OCI-M2 (cell line): ENCODE results near the gene CABP4.

Experiments
- DNase-seq: peaks from one replicate; lab custom pipeline; 2025; ENCODE audit not compliant: unreplicated experiment; lab: John Stamatoyannopoulos, UW

The CABP4 gene

DNA sequence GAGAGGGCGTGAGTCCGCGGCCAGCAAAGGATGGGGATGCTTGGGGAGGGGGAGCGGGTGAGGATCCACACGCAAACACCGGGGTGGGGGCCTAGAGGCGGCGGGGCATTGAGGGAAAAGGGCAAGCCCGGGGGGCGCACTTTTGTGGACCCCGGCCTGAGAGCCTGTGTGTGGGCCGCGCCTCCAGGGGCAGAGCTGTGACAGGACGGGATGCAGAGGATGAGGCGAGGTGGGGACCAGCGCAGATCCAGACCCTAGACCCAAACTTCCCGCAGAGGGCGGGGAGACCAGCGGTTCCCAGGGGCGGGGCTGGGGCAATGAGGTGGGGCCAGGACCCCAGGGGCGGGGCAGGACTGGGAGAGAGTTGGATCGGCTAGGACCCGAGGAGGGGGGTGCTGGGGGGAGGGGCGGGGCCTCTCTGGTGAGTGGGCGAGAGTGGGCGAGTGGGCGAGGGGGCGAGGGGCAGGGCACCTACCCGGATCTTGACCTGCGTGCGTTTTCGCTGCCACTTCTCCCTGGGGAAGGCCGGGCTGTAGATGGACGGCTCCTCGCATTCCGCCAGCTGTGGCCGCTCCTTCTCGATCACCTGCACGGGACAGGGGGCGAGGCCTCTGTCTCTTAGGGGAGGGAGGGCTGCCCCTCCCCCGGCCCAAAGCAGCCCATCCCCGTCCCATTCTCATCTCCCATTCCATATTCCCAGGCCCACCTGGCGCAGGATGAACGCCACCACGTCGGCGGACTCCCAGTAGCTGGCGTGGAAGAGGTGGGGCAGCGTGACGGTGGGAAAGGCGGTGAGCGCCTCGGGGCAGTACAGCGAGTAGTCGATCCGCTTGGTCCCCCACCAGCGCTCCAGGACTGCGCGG is 39.4 kb downstream of the CABP4 start:
- DNase-seq, result no peak

DNA sequence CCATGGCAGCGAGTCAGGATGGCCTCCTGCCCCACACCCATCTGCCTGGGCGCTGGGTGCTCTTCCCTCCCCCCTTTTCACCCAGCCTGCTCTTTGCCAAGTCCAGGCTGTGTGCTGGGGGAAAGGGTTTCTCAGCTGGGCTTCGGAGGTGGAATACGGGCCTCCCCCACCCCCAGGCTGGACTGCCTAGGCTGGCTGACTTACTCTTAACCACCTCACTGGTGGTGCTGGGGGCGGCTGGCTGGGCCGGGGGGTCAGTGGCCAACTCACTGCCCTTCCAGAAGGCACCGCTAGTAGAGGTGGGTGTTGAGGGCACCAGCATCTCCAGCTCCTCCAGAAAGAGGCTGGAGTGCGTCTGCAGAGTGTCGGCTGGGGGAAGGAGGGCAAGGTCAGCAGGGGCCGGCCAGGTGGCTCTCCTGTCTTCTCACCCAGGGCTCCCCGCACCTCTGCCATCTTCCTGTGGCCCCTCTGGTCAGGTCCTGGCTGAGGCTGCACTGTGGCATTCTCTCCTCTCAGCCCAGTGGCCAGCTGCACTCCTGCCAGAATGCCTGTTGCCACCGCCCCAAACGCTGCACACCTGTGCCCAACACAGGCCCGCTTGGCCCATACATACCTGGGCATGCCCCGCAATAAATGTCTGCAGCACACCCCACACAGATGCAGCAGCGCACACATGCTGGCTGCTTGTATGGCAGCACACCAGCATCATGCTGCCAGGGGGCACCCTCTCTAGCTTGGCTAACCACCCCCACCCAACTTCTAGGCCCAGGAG is 40.3 kb downstream of the CABP4 start:
- no peak for DNase-seq

DNA sequence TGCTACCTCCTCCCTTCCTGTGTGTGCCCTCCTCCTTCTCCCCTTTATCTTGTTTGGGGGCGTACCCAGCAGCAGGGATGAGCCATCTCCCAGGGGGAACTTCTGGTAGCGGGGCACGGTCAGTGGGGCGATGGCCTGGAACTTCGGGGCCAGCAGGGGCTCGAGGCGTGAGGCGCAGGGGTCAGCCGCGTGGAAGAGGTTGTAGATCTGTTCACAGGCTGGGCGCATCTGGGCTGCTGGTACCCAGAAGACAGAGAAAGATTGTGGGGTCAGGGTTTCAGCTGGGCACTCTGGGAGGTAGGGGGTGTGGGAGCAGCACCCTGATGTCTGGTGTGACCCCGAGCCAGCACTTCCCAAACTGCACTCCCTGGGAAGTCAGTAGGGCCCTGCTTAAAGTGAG is 41.0 kb downstream of the CABP4 start:
- no peak for DNase-seq

DNA sequence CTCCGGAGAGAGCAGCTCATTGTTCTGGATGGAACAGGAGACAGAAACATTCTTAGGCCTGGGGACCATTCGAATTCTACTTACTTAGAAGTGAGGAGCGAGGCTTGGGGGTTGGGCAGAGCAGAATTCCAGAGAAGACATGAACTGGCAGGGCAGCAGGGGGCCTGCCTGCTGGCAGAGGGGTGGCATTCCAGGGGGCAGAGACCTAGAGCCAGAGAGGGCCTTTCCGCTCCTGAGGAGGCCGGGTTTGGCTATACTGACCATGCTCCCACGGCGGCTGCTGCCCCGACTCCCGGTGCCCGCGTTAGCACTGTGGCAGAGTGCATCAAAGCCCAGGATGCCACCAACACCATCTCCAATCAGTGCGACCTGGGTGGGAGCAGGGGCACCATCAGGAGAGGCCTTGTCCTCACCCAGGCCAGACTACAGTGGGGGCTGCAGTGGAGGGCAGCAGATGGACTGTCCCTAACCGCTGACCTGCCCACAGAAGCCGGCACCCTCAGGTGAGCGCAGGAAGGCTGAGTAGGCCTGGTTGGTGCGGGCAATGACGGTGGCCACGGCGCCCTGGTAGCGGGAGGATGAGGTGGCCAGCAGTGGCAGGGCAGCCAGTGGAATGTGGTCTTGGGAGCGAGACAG is 42.6 kb downstream of the CABP4 start:
- no peak for DNase-seq

DNA sequence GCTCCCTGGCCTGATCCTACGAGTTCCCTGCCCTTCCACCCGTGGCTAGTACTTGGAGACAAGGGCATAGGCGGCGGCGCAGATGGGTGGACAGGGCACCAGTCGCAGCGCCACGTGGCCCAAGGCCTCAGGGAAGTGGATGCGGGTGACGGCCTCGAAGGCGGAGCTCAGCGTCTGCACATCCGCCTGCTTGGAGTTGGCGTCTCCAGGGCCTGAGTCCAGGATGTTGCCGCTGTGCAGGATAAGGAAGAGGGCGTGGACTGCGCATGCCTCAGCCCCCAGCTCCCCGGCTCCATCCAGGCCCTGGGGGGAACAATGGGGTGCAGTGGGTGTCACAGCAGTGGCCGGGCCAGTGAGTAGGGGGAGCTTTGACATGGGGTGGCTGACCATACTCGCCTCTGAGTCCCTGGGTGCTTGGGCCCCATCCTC is 43.4 kb downstream of the CABP4 start:
- DNase-seq, result no peak

DNA sequence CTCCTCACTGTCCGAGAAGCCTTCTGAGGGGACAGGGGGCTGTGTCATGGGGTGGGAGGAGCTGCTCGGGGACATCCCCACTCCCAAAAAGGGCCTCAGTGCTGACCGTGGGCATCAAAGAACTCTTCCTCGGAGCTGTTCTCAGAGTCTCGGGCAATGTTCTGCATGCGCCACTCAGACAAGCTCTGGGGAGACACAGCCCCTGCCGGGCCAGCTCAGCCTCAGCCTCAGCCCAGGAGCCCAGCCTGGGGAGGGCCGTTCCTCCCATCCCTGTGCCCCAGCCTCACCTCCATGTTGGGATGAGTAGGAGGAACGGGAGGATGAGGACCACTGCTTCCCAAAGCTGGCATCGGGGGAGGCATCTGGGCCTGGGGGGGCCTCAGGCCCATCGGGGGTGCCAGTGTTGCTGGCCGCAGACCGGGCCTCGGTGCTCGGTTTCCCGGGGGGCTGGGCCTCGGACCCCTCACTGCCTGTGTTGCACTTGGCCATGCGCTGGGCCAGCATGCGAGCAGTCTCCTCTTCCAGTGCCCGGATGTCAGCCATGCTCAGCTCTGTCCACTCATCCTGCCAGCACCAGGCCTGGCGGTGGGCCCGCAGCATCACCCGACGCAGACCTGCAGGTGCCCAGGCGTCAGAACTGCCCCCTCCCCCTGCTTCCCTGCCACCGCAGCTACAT is 44.8 kb downstream of the CABP4 start:
- DNase-seq, result no peak

DNA sequence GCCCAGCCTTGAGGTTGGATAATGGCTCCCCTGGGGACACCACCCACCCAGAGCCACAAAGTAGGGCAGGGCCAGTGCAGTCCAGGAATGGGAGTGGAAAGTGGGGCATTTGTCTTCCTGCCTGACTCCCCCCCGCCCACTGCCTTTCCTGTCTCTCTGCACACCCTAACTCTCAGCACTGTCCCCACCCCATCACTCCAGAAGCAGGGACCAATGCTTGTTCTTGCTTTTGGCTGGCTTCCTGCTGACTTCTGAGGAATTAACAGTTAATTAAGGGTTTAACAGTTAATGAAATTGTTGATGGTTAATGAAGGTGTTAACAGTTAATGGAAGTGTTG is 45.3 kb downstream of the CABP4 start:
- no peak for DNase-seq

DNA sequence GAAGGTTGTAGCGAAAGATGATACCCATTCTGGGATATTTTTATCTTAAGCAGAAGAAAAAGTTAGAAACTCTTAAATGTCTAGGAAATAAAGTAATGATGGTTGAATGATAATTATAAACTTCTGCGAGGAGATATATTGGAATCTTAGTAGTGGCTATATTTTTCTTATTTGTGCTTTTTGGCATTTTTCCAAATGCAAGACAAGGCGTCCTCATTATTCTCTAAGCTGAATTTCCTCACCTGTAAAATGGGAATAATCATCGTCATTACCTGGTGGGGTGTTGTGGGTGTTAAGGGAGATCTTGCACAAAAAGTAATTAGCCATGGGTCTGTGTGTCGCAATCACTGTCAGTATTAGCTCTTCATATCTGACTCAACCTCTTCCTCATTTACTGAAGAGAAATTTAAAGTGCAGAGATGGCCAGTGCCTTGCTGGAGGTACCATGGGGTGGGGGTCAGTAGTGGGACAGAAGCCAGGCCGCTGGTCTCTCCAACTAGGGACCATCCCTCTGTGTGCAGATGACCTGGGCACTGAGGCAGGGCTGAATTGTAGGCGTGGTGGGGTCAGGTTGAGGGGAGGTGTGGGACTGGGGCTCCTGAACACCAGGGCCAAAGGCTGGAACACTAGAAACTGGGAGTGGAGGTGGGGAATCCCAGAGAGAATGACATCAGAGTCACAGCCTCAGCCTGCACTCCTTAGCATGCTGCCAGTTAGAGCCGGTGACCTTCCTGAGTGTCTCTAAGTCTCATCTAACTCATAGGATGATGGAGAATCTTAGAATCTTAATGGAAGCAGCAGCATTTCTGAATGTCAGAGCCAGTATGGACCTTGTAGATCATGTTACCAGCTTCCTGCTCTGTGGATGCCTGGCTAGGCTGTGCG is 45.9 kb downstream of the CABP4 start:
- DNase-seq, result no peak

DNA sequence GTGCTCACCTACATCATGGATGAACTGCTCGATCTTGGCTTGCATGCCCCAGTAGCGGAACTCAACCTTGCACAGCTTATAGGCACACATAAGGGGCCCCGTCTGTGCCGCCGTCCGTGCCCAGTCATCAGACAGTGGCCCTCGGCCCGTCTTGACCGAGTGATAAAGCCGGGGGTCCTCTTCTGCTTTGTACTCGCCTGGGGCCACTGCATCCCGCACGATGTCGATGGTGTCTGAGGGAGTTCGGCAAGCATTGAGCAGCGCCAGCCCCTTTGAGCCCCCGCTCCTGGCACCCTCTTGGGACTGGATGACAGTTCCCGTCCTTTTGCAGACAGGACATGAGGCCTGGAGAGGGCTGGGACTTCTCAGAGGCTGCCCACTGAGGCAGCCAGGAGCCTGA is 46.7 kb downstream of the CABP4 start:
- no peak for DNase-seq

DNA sequence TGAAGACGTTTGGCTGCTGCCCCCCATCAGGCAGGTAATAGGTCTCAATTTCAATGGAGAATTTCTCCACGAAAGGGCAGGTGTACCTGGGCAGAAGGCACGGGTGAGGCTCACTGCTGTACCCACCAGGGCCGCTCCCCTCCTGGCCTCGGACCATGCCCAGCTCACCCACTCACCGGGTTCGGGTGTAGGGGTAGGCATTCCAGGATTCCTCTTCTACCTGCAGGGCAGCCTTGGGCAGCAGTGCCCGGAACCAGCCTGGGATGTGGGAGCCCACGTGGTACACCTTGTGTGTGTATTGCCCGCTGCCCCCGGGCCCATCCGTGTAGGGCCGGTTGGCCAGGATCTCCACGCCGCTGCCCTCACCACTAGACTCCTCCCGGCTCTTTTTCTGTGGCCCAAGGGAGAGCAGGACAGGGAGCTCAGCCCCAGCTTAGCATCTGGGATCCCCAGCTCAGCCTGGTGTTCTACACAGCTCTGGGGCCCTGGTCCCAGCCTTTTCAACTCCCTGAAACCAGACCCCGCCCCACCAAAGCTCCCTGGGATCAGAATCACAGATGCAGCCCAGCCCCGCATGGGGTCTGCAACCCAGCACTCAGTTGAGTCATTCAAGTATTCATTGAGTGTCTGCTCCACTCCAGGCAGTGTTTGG is 47.3 kb downstream of the CABP4 start:
- DNase-seq, result no peak

DNA sequence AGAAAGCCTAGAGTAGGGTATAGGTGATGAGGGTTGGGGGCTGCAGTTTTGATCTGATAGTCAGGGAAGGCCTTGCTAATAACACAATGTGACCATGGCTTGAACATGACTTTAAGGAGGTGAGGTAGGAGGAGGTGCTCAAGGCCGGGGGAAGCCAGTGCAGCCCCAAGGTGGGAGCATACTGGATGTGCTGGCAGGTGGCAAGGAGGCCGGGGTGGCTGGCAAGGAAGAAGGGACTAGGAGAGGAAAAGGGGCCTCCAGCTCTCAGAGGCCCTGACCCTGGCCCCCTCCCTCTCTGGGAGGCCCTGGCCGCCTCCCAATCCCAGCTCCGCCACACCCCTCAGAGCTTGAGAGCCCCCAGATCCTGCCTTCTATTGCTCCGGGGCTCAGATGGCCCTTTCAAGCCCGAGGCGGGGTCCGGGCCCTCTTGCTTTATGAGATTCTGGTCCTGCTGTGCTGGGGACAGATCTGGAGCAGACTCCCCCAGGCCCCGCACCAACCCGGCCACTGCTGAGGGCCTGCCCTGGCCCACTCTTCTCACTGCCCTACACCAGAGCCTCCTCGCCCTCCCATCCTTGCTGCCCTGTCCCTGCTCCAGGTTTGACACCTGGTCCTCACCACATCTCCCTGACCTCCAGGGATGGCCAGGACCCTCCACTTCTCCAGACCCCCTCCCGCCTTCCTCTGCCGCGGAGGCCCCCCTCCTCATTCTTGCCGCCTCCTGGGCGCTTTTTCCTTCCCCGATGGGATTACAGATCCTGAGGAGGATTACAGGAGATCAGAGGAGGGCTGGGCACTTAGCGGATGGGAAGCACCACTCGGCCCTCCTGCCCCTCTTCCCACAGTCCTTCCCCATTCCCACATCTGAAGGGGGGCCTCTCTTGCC is 48.2 kb downstream of the CABP4 start:
- no peak for DNase-seq

DNA sequence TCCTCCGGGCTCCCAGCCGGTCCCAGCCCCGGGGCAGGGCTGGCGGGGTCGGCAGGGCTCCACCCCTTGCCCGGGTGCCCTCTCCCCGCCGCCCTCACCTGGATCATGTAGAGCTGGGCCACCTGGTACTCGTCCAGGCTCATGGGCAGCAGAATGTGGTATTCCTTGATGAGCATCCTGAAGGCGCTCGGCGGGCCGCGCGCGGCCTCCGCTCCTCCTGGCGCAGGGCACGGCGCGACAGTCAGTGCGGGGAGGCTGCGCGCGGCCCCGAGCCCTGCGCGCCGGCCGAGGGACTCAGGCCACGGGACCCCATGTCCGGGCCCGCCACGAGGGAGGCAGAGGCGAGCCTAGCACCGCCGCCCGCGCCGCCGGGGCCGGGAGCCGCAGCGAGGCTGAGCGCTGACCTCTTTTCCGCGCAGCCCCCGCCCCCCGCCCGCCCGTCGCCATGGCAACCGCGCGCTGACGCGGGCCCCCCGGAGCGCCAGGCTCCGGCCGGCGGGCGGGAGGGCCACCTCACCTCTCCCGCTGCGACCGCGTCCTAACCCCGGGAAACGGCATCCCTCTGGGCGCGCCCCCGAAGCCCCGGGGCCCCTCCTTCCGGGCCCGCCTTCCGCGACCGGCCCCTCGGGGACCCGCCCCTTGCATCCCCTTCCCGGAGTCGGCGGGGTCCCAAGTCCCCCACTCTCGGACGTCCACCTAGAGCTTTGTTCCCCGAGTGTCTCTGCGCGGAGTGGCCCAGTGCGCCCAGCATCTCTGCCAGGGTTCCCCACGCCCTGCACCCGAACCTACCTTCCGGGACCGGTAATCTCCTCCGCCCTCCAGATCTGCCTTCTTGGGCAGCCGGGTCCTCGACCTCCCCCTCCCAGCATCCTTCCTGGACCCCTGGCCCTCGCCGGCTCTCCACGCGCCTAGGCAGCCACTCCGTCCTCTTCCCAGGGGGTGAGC is 49.1 kb downstream of the CABP4 start:
- DNase-seq, result no peak

DNA sequence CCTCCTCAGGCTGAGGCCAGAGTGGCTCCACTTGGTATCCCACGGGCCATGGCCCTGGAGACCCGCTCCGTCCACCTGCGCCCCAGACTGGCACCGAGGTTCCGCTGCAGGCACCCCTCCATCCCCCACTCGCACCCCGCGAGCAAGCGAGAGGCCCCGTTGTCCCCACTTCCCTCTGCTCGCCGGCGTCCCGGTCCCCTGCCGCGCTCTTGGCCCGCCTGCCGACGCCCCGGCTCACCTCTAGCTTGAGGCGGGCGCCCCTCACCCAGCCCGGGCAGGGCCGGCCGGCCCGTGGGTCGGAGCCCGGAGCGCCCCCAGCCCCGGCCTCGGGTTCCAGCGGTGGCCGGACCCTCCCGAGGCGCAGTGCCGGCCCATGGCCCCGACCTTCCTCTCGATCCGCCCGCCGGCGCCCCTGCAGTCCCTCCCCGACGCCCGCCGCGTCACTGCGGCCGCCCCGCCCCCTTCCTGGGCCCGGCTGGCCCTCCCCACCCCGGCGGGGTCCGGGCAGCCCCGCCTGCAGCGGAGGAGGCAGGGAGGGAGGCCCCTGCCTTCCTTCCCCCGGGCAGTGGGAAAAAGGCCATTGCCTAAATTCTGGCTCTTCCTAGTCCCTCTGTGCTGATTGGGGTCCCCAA is 49.9 kb downstream of the CABP4 start, which contains the start of gene PITPNM1:
Gene PITPNM1, minus strand, starts transcription at position 414 of the 632 bp plus-strand sequence. CDS start 1,183 bp downstream, outside the sequence.
- DNase-seq, result peak; percentile 29

DNA sequence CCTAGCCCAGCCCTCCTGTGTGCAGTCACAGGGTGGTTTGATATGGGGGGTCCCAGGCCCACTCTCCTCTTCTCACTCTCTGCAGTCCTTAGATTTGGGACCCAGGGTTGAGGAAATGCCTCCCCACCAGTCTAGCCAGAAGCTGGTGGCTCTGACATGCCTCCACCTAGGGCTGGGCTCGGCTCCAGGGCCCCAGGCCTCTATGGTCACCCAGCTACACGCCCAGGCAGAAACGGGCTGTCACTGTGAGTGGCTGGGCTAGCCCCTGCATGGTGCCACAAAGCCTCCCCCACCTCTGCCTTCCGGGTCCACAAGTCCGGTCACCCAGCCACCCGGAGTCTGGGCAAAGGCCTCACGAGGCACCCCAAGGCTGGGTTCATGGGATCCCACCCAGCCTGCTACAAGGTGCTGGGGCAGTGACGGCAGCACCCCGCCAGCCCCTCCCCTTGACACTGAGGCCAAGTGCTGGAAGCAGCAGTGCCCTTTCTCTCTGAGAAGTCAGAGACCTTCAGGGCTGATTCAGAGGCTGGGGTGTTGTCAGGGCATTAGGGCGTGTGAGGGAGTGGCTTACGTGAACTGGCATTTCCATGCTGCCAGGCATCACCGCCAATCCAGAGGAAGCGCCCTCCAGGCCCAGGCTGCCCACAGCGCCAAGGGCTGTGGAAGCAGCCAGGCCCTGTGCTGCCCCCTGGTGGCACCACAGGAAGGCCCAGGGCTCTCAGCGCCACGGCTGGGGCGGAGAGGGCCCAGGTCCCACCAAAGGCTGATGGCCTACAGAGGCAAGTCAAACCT is 50.6 kb downstream of the CABP4 start:
- peak; percentile 29 for DNase-seq

DNA sequence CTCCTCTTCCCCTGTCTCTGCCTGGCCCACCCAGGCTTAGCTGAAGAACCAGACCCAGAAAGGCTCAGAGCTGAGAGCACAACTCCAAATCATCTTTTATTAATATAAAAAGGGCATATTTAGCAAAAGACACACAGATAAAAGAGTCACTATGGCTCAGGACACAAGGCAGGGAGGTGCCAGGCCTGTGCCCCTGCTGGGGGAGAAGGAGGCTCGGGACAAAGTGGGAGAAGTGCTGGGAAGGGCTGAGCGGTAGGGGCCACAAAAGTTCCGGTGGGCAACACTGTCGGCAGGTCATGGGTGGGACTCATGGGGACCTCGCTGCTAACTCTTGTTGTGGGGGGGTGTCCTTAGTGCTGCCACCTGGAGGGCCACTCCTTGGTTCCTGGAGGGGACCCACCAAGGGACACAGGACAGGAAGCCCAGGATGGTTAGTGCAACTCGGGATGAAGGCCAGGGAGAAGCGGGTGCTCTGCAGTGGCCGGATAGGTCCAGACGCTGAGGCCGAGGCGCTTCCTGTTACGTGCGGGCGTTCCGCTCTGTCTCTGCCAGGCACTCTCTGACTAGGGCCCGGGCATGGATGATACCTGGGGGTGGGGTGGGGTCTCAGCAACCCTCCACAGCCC is 51.4 kb downstream of the CABP4 start:
- DNase-seq, result no peak
